ENCODE results near the gene NET1. TPM values are rescaled to one million over a fixed set of nuclear protein-coding genes. Genes with fewer than 3 reads are reported as not detected.

NET1 gene
- total RNA-seq, 1 experiment from 2014 or later = 175 TPM

DNA sequence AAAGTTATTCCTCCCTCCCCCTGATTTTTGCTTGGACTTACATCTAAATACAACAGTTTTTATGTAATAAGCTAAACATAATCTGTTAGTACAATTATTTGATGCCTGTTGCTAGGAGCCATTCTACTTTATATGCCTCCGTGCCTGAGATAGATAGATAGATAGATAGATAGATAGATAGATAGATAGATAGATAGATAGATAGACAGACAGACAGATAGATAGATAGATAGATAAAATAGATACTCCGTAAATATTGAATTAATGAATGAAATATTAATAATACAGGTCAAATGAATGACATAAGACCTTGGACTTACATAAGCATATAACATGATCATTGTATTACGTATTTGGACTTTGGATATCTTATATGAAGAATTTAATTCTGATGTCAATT, 23.0 kb downstream of the NET1 start:
- Mint-ChIP-seq H3K27ac (ENCODE audit: unreplicated experiment) (no peak overlapping the region), H3K4me1 (ENCODE audit: low read depth, unreplicated experiment) (peaks cover 17% of the 10 kb centered on the region), H3K27me3 (ENCODE audit: insufficient read depth, unreplicated experiment) (no peaks in the 10 kb centered on the region), H3K4me3 (ENCODE audit: unreplicated experiment) (no peak overlapping the region), H3K9me3 (ENCODE audit: unreplicated experiment) (peaks cover 8% of the 10 kb centered on the region), H3K36me3 (ENCODE audit: insufficient read depth, unreplicated experiment) (peaks cover 54% of the 10 kb centered on the region)
- H3K27me3 ChIP-seq (replicated peaks; ENCODE audit: control insufficient read depth, insufficient read depth, low read length) = no peaks in the 10 kb centered on the region
- BruUV-seq (replicated peaks) = no TSS peak
- no peak overlapping the region for H3K4me3 ChIP-seq (ENCODE audit: low read depth, low read length)
- no peaks in the 10 kb centered on the region for H3K4me1 ChIP-seq
- DNase-seq = no peak
- ChIA-PET CTCF (interaction anchor here (1.2 to 2.9 kb wide), 2 partner anchors 188 to 586 kb away, joined by 5 to 27 read pairs; no protein-coding TSS in a partner anchor), POLR2A (no interaction called here)
- H3K9me3 ChIP-seq = no peaks in the 10 kb centered on the region
- intact Hi-C loops (cut with micrococcal nuclease; ENCODE audit: unreplicated experiment) = loop anchor here (2.0 kb wide), 3 partner anchors 51 to 587 kb away; no protein-coding TSS in a partner anchor
- H3K36me3 ChIP-seq (ENCODE audit: control insufficient read depth, insufficient read depth, low read length) = no peaks in the 10 kb centered on the region
- TF ChIP-seq, protein P1, sequence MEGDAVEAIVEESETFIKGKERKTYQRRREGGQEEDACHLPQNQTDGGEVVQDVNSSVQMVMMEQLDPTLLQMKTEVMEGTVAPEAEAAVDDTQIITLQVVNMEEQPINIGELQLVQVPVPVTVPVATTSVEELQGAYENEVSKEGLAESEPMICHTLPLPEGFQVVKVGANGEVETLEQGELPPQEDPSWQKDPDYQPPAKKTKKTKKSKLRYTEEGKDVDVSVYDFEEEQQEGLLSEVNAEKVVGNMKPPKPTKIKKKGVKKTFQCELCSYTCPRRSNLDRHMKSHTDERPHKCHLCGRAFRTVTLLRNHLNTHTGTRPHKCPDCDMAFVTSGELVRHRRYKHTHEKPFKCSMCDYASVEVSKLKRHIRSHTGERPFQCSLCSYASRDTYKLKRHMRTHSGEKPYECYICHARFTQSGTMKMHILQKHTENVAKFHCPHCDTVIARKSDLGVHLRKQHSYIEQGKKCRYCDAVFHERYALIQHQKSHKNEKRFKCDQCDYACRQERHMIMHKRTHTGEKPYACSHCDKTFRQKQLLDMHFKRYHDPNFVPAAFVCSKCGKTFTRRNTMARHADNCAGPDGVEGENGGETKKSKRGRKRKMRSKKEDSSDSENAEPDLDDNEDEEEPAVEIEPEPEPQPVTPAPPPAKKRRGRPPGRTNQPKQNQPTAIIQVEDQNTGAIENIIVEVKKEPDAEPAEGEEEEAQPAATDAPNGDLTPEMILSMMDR (IDR thresholded peaks at IDR 0.05; ENCODE audit: insufficient read depth in 1 of 2, low read depth in 1 of 2, low read length in 1 of 2, severe bottlenecking in 1 of 2, unreplicated experiment in 1 of 2) = no peak

DNA sequence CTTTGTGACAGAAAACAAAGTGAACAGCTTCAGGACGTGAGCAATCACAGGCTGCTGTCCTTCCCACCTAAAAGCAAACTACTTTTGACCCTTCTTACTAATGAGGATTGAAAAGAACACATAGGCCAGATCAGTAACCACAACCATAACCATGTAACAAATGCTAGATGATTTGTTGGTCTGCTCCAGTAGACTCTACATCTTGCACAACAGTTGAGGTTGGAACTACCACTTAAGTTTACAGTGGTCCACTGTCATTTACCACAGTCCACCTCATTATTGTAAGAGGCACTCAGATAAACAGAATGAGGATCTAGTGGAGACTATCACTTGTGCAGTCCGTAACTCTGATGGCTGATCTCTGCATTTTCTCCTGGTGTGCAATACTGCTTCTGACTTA, 27.8 kb downstream of the NET1 start:
- CTCF ChIA-PET = interaction anchor here (1.1 kb wide), 1 partner anchor 625 kb away, joined by 4 read pairs; no protein-coding TSS in a partner anchor
- Mint-ChIP-seq H3K4me1 (ENCODE audit: low read depth, unreplicated experiment) (peaks cover 6% of the 10 kb centered on the region), H3K27ac (ENCODE audit: unreplicated experiment) (no peak overlapping the region), H3K9me3 (ENCODE audit: unreplicated experiment) (no peaks in the 10 kb centered on the region), H3K36me3 (ENCODE audit: insufficient read depth, unreplicated experiment) (peaks cover 32% of the 10 kb centered on the region), H3K4me3 (ENCODE audit: unreplicated experiment) (no peak overlapping the region), H3K27me3 (ENCODE audit: insufficient read depth, unreplicated experiment) (no peaks in the 10 kb centered on the region)
- TF ChIP-seq, protein P1 (IDR thresholded peaks at IDR 0.05; ENCODE audit: insufficient read depth in 1 of 2, low read depth in 1 of 2, low read length in 1 of 2, severe bottlenecking in 1 of 2, unreplicated experiment in 1 of 2) = no peak
- no peaks in the 10 kb centered on the region; the same call in 1 of the 2 replicates for H3K36me3 ChIP-seq (ENCODE audit: control insufficient read depth, insufficient read depth, low read length)
- DNase-seq = no peak
- POLR2A ChIA-PET = no interaction called here
- H3K9me3 ChIP-seq = no peaks in the 10 kb centered on the region
- intact Hi-C loops (cut with micrococcal nuclease; ENCODE audit: unreplicated experiment) = loop anchor here (10.0 kb wide), 1 partner anchor 315 kb away; no protein-coding TSS in a partner anchor
- no peak overlapping the region for H3K4me3 ChIP-seq (ENCODE audit: low read depth, low read length)
- H3K4me1 ChIP-seq = no peaks in the 10 kb centered on the region
- no peaks in the 10 kb centered on the region for H3K27me3 ChIP-seq (replicated peaks; ENCODE audit: control insufficient read depth, insufficient read depth, low read length)
- BruUV-seq (replicated peaks) = no TSS peak

DNA sequence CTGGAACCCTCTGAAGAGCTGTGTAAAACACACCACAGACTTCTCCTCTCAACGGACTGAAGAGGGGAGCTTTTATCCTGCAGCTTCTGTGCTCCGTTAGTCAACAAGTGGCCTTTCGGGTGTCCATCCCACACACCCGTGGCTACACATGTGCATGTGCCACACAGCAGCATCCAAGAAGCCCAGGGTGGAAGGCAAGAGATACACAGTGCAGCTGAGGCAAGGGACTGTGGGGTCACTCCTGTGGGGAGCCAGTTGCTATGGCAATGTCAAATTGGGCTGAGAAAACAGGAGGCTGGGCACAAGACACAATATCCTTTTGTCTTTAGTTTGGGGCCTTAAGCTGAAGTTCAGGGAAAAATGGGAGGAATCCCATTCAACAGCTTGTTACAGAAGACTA, 28.7 kb downstream of the NET1 start:
- no peaks in the 10 kb centered on the region for H3K9me3 Mint-ChIP-seq (ENCODE audit: unreplicated experiment)
- ChIA-PET CTCF (interaction anchor here (0.6 to 3.6 kb wide), 6 partner anchors 13 to 626 kb away, joined by 3 to 46 read pairs (median 4); no protein-coding TSS in a partner anchor), POLR2A (no interaction called here)
- no peaks in the 10 kb centered on the region; the same call in 1 of the 2 replicates for H3K36me3 ChIP-seq (ENCODE audit: control insufficient read depth, insufficient read depth, low read length)
- no peaks in the 10 kb centered on the region for H3K27me3 ChIP-seq (replicated peaks; ENCODE audit: control insufficient read depth, insufficient read depth, low read length)
- peaks cover 3% of the 10 kb centered on the region for H3K4me1 ChIP-seq
- H3K36me3 Mint-ChIP-seq (ENCODE audit: insufficient read depth, unreplicated experiment) = peaks cover 27% of the 10 kb centered on the region
- H3K9me3 ChIP-seq = no peaks in the 10 kb centered on the region
- intact Hi-C loops (cut with micrococcal nuclease; ENCODE audit: unreplicated experiment) = loop anchor here (10.0 kb wide), 1 partner anchor 314 kb away; no protein-coding TSS in a partner anchor
- no peak for DNase-seq
- BruUV-seq (replicated peaks) = no TSS peak
- no peak overlapping the region for H3K4me3 ChIP-seq (ENCODE audit: low read depth, low read length)
- no peaks in the 10 kb centered on the region for H3K27me3 Mint-ChIP-seq (ENCODE audit: insufficient read depth, unreplicated experiment)
- H3K4me1 Mint-ChIP-seq (ENCODE audit: low read depth, unreplicated experiment) = peaks cover 6% of the 10 kb centered on the region
- no peak overlapping the region for H3K4me3 Mint-ChIP-seq (ENCODE audit: unreplicated experiment)
- TF ChIP-seq, protein P1 (IDR thresholded peaks at IDR 0.05; ENCODE audit: insufficient read depth in 1 of 2, low read depth in 1 of 2, low read length in 1 of 2, severe bottlenecking in 1 of 2, unreplicated experiment in 1 of 2) = no peak
- no peak overlapping the region for H3K27ac Mint-ChIP-seq (ENCODE audit: unreplicated experiment)
